GM12875 (cell line): Measurements from ENCODE around the gene STEAP2.
"Not testable (repeated sequence)": the region's sequence is repeated elsewhere in the genome, so short reads cannot be mapped to it uniquely, and the experiment has no call there.

ENCODE experiments used
- H3K4me3 ChIP-seq: one replicate; pipeline ENCODE4 v1.5.1; 2011; ENCODE audit warnings: low read depth, low read length, control low read depth
- TF ChIP-seq, protein P1 (sequence below): IDR thresholded peaks from 2 replicates; pipeline ENCODE4 v1.5.1; 2011; ENCODE audit warnings: low read depth, mild to moderate bottlenecking, control low read depth, inconsistent platforms, low read length, moderate library complexity, borderline replicate concordance; ENCODE audit not compliant: insufficient read depth

Gene STEAP2

DNA sequence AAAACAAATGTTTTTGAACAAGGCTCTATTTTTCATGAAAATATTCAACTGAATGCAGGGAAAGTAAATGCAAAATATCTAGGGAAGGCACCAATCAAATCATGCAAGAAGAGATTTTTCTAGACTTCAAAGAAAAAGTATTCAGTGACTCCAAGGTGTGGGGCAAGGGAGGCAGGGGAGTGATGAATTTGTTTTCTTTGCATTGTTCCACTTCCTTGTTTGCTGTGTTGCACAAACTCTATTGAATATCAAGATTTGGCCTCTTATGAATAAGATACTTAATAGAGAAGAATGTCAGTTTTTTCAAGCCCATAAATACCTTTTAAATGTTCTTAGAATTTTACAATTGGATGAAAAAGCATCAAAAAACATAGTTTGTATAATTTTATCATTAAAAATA is 30.9 kb upstream of the STEAP2 start:
- no peak overlapping the region for H3K4me3 ChIP-seq
- TF ChIP-seq, protein P1, sequence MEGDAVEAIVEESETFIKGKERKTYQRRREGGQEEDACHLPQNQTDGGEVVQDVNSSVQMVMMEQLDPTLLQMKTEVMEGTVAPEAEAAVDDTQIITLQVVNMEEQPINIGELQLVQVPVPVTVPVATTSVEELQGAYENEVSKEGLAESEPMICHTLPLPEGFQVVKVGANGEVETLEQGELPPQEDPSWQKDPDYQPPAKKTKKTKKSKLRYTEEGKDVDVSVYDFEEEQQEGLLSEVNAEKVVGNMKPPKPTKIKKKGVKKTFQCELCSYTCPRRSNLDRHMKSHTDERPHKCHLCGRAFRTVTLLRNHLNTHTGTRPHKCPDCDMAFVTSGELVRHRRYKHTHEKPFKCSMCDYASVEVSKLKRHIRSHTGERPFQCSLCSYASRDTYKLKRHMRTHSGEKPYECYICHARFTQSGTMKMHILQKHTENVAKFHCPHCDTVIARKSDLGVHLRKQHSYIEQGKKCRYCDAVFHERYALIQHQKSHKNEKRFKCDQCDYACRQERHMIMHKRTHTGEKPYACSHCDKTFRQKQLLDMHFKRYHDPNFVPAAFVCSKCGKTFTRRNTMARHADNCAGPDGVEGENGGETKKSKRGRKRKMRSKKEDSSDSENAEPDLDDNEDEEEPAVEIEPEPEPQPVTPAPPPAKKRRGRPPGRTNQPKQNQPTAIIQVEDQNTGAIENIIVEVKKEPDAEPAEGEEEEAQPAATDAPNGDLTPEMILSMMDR, result no peak

DNA sequence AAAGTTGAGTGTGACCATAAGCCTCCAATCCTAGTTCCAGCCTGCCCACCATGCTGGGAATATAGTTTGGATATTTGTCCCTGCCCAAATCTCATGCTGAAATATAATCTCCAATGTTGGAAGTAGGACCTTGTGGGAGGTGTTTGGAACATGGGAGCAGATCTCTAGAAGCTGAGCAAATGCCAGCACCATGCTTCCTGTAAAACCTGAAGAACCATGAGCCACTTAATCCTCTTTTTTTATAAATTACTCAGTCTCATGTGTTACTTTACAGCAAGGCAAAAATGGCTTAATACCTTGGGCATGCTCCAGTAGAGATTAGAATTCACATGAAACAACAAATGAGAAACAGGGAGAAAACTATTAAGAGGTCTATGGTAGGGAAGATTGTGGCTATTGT is 30.1 kb upstream of the STEAP2 start:
- H3K4me3 ChIP-seq, result no peak overlapping the region
- TF ChIP-seq, protein P1, result no peak

DNA sequence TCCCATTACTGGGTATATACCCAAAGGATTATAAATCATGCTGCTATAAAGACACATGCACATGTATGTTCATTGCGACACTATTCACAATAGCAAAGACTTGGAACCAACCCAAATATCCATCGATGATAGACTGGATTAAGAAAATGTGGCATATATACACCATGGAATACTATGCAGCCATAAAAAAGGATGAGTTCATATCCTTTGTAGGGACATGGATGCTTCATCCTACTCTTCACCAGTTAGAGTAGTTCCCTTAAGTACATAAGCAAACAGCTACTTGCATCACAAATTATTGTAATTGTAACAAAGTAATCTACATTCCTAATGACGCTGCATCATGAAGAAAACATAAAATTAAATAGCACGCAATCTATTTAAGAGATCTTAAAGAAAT is 25.2 kb upstream of the STEAP2 start:
- not testable (repeated sequence) for H3K4me3 ChIP-seq

DNA sequence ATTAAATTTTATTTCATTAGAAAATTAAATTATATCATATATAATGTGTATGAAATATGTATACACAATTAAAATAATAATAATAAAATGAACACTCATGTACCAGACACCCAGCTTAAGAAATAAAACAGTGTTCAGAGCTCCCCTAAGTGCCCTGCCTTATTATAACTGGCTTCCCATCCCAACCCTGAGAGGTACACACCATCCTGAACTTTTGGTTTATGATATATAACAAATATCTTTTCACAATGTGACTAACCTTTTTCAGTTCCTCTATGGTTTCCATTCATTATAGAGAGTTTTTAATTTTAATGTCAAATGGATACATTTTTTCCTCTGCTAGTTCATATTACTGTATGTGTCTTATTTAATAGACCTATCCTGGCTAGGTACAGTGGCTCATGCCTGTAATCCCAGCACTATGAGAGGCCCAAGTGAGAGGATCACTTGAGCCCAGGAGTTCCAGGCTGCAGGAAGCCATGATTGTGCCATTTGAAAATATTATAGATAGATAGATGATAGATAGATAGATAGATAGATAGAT is 24.0 kb upstream of the STEAP2 start:
- H3K4me3 ChIP-seq, result no peak overlapping the region
- TF ChIP-seq, protein P1, result no peak

DNA sequence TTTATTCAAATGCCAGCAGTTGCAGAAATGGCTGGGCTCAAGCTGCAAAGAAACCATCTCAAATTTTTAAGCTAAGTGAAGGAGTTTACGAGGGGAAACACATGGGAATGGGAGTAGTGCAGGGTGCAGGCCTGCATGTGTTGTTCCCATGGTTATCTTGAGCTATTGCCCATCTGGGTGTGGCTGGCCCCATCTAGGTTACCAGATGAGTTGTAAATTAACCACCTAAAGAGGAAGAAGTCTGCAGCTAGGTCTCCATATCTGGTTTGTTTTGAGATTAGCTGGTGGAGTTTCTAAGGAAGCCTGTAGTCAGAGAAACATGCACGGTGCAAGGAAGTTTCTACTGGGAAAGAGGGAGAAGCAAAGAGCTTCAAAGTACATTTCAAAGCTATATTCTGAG is 23.3 kb upstream of the STEAP2 start:
- H3K4me3 ChIP-seq, result no peak overlapping the region
- TF ChIP-seq, protein P1, result no peak

DNA sequence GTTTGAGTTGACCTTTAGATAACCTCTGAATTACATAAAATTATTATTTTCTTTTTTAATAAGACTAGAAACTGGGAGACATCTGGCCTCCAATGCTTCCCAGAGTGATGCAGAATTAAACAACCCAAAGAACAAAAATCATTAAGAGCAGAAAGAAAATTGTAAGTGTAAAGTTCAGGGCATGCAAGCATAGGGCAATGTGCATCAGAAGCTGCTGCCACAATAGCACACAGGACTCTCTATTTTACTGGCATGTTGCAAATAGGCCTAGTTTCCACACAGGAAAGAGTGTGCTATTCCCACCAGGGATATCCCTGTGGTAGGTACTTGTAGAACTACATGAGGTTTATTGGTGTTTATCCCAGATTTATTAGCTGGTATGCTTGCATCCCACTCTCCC is 20.5 kb upstream of the STEAP2 start:
- TF ChIP-seq, protein P1, result no peak
- H3K4me3 ChIP-seq, result no peak overlapping the region

DNA sequence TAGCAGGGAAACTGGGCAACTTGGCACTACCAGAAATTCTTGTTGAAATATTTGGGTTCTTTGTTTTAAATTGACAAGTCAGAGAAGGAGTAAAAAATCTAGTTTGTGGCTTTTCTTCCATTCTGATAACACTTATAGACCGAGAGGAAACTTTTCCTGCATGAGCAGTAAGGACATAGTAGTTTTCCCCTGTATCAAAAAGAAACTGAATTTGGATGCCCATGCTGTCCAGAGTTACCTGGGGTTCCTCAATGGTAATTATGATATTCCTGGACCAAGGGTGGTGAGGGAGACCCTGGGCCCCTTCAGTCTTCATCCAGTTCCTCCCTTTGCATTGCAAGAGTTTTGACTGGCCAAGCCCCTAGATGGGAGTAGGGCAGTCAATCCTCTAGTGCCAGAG is 19.9 kb upstream of the STEAP2 start:
- TF ChIP-seq, protein P1, result no peak
- H3K4me3 ChIP-seq, result no peak overlapping the region

DNA sequence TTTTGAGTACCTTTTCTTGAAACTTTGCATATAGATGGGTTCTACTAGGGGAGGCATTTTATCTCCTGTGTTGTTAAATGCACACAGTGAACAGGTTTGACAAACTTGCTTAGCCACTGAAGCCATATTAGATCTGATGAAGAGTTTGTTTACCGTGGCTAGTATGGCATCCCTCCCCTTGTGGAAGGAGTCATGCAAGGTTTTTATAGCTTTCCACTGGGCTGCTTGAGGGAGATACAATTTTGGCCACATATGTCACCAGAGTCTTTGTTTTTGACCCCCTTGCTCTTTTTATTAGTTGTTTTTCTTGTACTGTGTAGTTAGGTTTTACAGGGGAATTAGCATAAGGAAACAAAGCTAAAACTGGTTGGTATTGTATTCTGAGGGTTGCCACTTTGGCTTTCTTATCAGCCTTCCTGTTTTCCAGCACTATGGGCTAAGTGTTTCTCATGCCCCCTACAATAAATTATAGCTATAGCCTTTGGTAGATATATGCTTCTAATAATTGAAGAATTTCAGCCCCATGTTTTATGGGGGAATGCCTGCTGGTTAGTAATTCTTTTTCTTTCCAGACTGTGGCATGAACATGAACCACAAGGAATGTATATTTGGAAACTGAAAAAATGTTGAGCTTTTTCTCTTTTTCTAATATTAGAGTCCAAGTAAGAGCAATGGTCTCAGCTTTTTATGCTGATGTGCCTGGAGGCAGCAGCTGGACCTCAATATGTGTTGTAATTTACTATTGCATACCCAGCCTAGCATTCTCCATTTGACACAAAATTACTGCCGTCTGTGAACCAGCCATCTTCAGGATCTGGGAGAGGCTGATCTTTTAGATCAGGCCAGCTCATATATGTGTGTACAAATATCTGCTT is 18.4 kb upstream of the STEAP2 start:
- no peak overlapping the region for H3K4me3 ChIP-seq
- TF ChIP-seq, protein P1, result no peak
